DND-41 (cell line): ENCODE measurements around the gene DNAJA1.

Source experiments
- EZH2 ChIP-seq: IDR thresholded peaks from 3 replicates; pipeline ENCODE4 v1.6.1; 2012; ENCODE audit warnings: borderline replicate concordance, low read depth, mild to moderate bottlenecking, moderate library complexity, low read length, inconsistent platforms; ENCODE audit not compliant: severe bottlenecking
- TF ChIP-seq, protein P1 (sequence below): IDR thresholded peaks from 2 replicates; pipeline ENCODE4 v1.5.1; 2012; ENCODE audit warnings: borderline replicate concordance, low read length, moderate library complexity, mild to moderate bottlenecking; ENCODE audit not compliant: poor library complexity, severe bottlenecking; ENCODE audit errors: extremely low read depth

DNA sequence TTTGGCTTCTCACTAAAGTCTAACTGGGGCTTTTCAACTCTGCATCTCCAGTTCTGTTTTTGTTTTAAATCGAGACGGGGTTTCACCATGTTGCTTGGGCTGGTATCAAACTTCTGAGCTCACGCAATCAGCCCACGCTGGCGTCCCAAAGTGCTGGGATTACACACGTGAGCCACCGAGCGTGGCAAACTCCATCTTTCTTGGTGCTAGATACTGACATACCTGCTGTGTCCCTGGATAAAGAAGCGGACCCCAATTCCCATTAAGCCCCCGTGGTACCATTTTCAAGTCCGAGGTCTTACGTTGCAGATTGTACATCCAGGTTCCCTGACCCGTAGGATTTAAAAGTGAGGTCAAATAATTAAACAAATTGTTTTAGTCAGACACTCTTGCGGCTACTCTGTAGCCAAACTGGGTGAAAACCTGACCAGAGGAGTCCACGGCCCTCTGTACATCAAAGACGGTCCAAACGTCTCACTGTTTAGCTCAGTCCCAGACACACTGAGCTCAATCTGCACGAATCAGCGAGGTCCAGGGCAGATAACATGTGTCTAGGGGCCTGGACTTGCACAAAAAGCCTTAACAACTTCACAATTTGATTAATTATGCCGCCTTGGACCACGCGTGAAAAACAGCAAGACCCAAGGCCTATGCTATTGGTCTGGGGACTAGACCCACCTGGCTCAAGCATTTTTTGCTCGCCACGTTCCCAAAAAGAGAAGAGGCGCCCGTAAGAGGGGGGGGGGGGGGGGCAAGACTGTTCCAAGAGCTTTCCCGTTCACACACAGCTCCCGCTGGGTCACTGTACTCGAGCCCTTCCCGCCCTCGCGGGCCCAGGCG lies 727 bp upstream of the DNAJA1 start:
- TF ChIP-seq, protein P1, sequence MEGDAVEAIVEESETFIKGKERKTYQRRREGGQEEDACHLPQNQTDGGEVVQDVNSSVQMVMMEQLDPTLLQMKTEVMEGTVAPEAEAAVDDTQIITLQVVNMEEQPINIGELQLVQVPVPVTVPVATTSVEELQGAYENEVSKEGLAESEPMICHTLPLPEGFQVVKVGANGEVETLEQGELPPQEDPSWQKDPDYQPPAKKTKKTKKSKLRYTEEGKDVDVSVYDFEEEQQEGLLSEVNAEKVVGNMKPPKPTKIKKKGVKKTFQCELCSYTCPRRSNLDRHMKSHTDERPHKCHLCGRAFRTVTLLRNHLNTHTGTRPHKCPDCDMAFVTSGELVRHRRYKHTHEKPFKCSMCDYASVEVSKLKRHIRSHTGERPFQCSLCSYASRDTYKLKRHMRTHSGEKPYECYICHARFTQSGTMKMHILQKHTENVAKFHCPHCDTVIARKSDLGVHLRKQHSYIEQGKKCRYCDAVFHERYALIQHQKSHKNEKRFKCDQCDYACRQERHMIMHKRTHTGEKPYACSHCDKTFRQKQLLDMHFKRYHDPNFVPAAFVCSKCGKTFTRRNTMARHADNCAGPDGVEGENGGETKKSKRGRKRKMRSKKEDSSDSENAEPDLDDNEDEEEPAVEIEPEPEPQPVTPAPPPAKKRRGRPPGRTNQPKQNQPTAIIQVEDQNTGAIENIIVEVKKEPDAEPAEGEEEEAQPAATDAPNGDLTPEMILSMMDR = no peak
- TF ChIP-seq EZH2 = no peak
